ENCODE data around the gene GJB4. TPM values are rescaled to one million over a fixed set of nuclear protein-coding genes. Genes with fewer than 3 reads are reported as not detected.
"Not testable (repeated sequence)": the region's sequence is repeated elsewhere in the genome, so short reads cannot be mapped to it uniquely, and the experiment has no call there.

GJB4 gene
- polyA plus RNA-seq, 3 donors, result not detected

- DNase-seq, result no peak
- TF ChIP-seq CTCF (IDR thresholded peaks at IDR 0.05), result no peak
Observed at GRCh38 chr1:34771573-34772371, 12.2 kb downstream of the GJB4 start.

GRCh38 chr1:34773114-34773513 is 13.6 kb downstream of the GJB4 start:
- H3K36me3 Mint-ChIP-seq; H4K20me1 ChIP-seq (ENCODE audit: insufficient read depth, low read length); DNase-seq; H3K9me3 ChIP-seq (replicated peaks in 1 of 2; ENCODE audit: control insufficient read depth in 1 of 2, insufficient read depth in 1 of 2, low read length in 2 of 2); H3K9me3 Mint-ChIP-seq; H3K36me3 ChIP-seq (replicated peaks in 1 of 2; ENCODE audit: control insufficient read depth in 1 of 2, insufficient read depth in 2 of 2, low read length in 2 of 2); H3K79me2 ChIP-seq (ENCODE audit: insufficient read depth, low read length); H3K4me3 Mint-ChIP-seq; H3K27me3 Mint-ChIP-seq (ENCODE audit: low read depth in 3 of 3); H3K4me1 Mint-ChIP-seq; H3K4me1 ChIP-seq (ENCODE audit: control insufficient read depth in 1 of 2, insufficient read depth in 2 of 2, low read length in 2 of 2); H3K4me3 ChIP-seq (replicated peaks in 1 of 3; ENCODE audit: low read depth in 2 of 3, low read length in 3 of 3); H3K9ac ChIP-seq (ENCODE audit: insufficient read depth, low read length, poor library complexity, severe bottlenecking); H3K27ac Mint-ChIP-seq; H3K27ac ChIP-seq (ENCODE audit: low read depth in 1 of 2, low read length in 2 of 2); H2AFZ ChIP-seq (ENCODE audit: insufficient read depth, low read depth, low read length, poor library complexity, severe bottlenecking); H3K27me3 ChIP-seq (ENCODE audit: control insufficient read depth in 2 of 2, insufficient read depth in 2 of 2, low read length in 2 of 2); H3K4me2 ChIP-seq (replicated peaks; ENCODE audit: extremely low read depth, low read length, poor library complexity, severe bottlenecking); intact Hi-C loops (cut with micrococcal nuclease): not testable (repeated sequence)
- no CpG with 5 or more reads among the region's 4 CpGs for WGBS (ENCODE audit: insufficient coverage)

More at GRCh38 chr1:34771573-34772371, 12.2 kb downstream of the GJB4 start:
- Histone ChIP-seq H4K20me1 (ENCODE audit: insufficient read depth, low read length) (no peaks in the 10 kb centered on the region), H3K9ac (ENCODE audit: insufficient read depth, low read length, poor library complexity, severe bottlenecking) (no peak overlapping the region), H3K79me2 (ENCODE audit: insufficient read depth, low read length) (no peaks in the 10 kb centered on the region), H3K4me3 (replicated peaks in 1 of 3; ENCODE audit: low read depth in 2 of 3, low read length in 3 of 3) (no peak overlapping the region), H2AFZ (ENCODE audit: insufficient read depth, low read depth, low read length, poor library complexity, severe bottlenecking) (no peak overlapping the region), H3K36me3 (replicated peaks in 1 of 2; ENCODE audit: control insufficient read depth in 1 of 2, insufficient read depth in 2 of 2, low read length in 2 of 2) (no peaks in the 10 kb centered on the region), H3K4me2 (replicated peaks; ENCODE audit: extremely low read depth, low read length, poor library complexity, severe bottlenecking) (no peak overlapping the region), H3K9me3 (replicated peaks in 1 of 2; ENCODE audit: control insufficient read depth in 1 of 2, insufficient read depth in 1 of 2, low read length in 2 of 2) (no peaks in the 10 kb centered on the region), H3K4me1 (ENCODE audit: control insufficient read depth in 1 of 2, insufficient read depth in 2 of 2, low read length in 2 of 2) (no peaks in the 10 kb centered on the region), H3K27me3 (ENCODE audit: control insufficient read depth in 2 of 2, insufficient read depth in 2 of 2, low read length in 2 of 2) (no peaks in the 10 kb centered on the region), H3K27ac (ENCODE audit: low read depth in 1 of 2, low read length in 2 of 2) (no peak overlapping the region)
- Mint-ChIP-seq H3K9me3 (no peaks in the 10 kb centered on the region), H3K4me1 (no peaks in the 10 kb centered on the region), H3K27ac (no peak overlapping the region), H3K27me3 (ENCODE audit: low read depth in 3 of 3) (peaks cover 0 to 3% (median 2%) of the 10 kb centered on the region in 3 donors), H3K4me3 (no peak overlapping the region), H3K36me3 (no peaks in the 10 kb centered on the region)
- WGBS (ENCODE audit: insufficient coverage), result 92% methylated on average over 6 of the region's 16 CpGs
- intact Hi-C loops (cut with micrococcal nuclease), result no loop called here

Data from CD14-positive monocyte (primary cell).